Measurements from ENCODE around the gene GIPR.
"Not testable (repeated sequence)": the region's sequence is repeated elsewhere in the genome, so short reads cannot be mapped to it uniquely, and the experiment has no call there.

GIPR gene

GRCh38 chr19:45667620-45668341 is at the start of gene GIPR:
Gene GIPR, plus strand, starts transcription at chr19:45668221. Its CDS starts 1,300 bp downstream, at chr19:45669521.
- no peak for DNase-seq (ENCODE audit: low spot score in 2 of 2)
- peaks cover 2% of the 10 kb centered on the region for H3K36me3 Mint-ChIP-seq (ENCODE audit: insufficient read depth)
- peaks cover 40% of the 10 kb centered on the region for H3K4me1 Mint-ChIP-seq

GRCh38 chr19:45621389-45621788 is 46.6 kb upstream of the GIPR start:
- Mint-ChIP-seq H3K4me3 (no peak overlapping the region), H3K27me3 (no peaks in the 10 kb centered on the region), H3K36me3 (ENCODE audit: insufficient read depth) (peaks cover 44% of the 10 kb centered on the region), H3K27ac (ENCODE audit: low read depth) (no peak overlapping the region), H3K4me1 (no peaks in the 10 kb centered on the region), H3K9me3 (no peaks in the 10 kb centered on the region)
- no peak for DNase-seq (ENCODE audit: low spot score in 2 of 2)
- no peak for ATAC-seq (replicated peaks; ENCODE audit: extremely low read depth, poor library complexity, severe bottlenecking)

More at GRCh38 chr19:45667620-45668341, at the start of gene GIPR:
- Mint-ChIP-seq H3K27me3 (no peaks in the 10 kb centered on the region), H3K4me3 (peak within 1 kb of the TSS; percentile 89), H3K9me3 (no peaks in the 10 kb centered on the region), H3K27ac (ENCODE audit: low read depth) (peak within 1 kb of the TSS; percentile 94)
- ATAC-seq (replicated peaks; ENCODE audit: extremely low read depth, poor library complexity, severe bottlenecking) = peak; percentile 66

GRCh38 chr19:45621976-45622503 is 46.0 kb upstream of the GIPR start:
- no peaks in the 10 kb centered on the region for H3K4me1 Mint-ChIP-seq
- no peaks in the 10 kb centered on the region for H3K27me3 Mint-ChIP-seq
- H3K4me3 Mint-ChIP-seq = no peak overlapping the region
- no peaks in the 10 kb centered on the region for H3K9me3 Mint-ChIP-seq
- peaks cover 40% of the 10 kb centered on the region for H3K36me3 Mint-ChIP-seq (ENCODE audit: insufficient read depth)
- DNase-seq (ENCODE audit: low spot score in 2 of 2) = no peak
- no peak for ATAC-seq (replicated peaks; ENCODE audit: extremely low read depth, poor library complexity, severe bottlenecking)
- H3K27ac Mint-ChIP-seq (ENCODE audit: low read depth) = no peak overlapping the region

- Mint-ChIP-seq H3K4me1 (no peaks in the 10 kb centered on the region), H3K36me3 (ENCODE audit: insufficient read depth) (peaks cover 32% of the 10 kb centered on the region), H3K4me3 (no peak overlapping the region), H3K9me3 (no peaks in the 10 kb centered on the region), H3K27me3 (no peaks in the 10 kb centered on the region), H3K27ac (ENCODE audit: low read depth) (no peak overlapping the region)
- DNase-seq (ENCODE audit: low spot score in 2 of 2) (no peak), ATAC-seq (replicated peaks; ENCODE audit: extremely low read depth, poor library complexity, severe bottlenecking) (no peak)
These were observed 44.0 kb upstream of the GIPR start for GRCh38 chr19:45623984-45624383.

- not testable (repeated sequence) for H3K27ac Mint-ChIP-seq (ENCODE audit: low read depth); H3K4me3 Mint-ChIP-seq
- H3K36me3 Mint-ChIP-seq (ENCODE audit: insufficient read depth) = peaks cover 14% of the 10 kb centered on the region
These were observed 39.8 kb upstream of the GIPR start for GRCh38 chr19:45628219-45628618.

GRCh38 chr19:45629704-45630103 is 38.3 kb upstream of the GIPR start:
- Mint-ChIP-seq H3K27ac (ENCODE audit: low read depth) (no peak overlapping the region), H3K4me1 (no peaks in the 10 kb centered on the region), H3K4me3 (no peak overlapping the region), H3K36me3 (ENCODE audit: insufficient read depth) (peaks cover 13% of the 10 kb centered on the region), H3K9me3 (no peaks in the 10 kb centered on the region), H3K27me3 (no peaks in the 10 kb centered on the region)
- no peak for DNase-seq (ENCODE audit: low spot score in 2 of 2)
- ATAC-seq (replicated peaks; ENCODE audit: extremely low read depth, poor library complexity, severe bottlenecking) = no peak

More at GRCh38 chr19:45628219-45628618, 39.8 kb upstream of the GIPR start:
- not testable (repeated sequence) for H3K27me3 Mint-ChIP-seq; DNase-seq (ENCODE audit: low spot score in 2 of 2); ATAC-seq (replicated peaks; ENCODE audit: extremely low read depth, poor library complexity, severe bottlenecking); H3K4me1 Mint-ChIP-seq; H3K9me3 Mint-ChIP-seq

- DNase-seq (ENCODE audit: low spot score in 2 of 2) (no peak), ATAC-seq (replicated peaks; ENCODE audit: extremely low read depth, poor library complexity, severe bottlenecking) (no peak)
- no peaks in the 10 kb centered on the region for H3K9me3 Mint-ChIP-seq
- no peak overlapping the region for H3K27ac Mint-ChIP-seq (ENCODE audit: low read depth)
- H3K36me3 Mint-ChIP-seq (ENCODE audit: insufficient read depth) = peaks cover 13% of the 10 kb centered on the region
- no peaks in the 10 kb centered on the region for H3K27me3 Mint-ChIP-seq
- no peaks in the 10 kb centered on the region for H3K4me1 Mint-ChIP-seq
- no peak overlapping the region for H3K4me3 Mint-ChIP-seq
These were observed 37.6 kb upstream of the GIPR start for GRCh38 chr19:45630463-45630862.

- ATAC-seq (replicated peaks; ENCODE audit: extremely low read depth, poor library complexity, severe bottlenecking) (no peak), DNase-seq (ENCODE audit: low spot score in 2 of 2) (no peak)
- Mint-ChIP-seq H3K27ac (ENCODE audit: low read depth) (no peak overlapping the region), H3K4me3 (no peak overlapping the region), H3K36me3 (ENCODE audit: insufficient read depth) (peaks cover 5% of the 10 kb centered on the region), H3K9me3 (no peaks in the 10 kb centered on the region), H3K27me3 (no peaks in the 10 kb centered on the region), H3K4me1 (no peaks in the 10 kb centered on the region)
These were observed 35.4 kb upstream of the GIPR start for GRCh38 chr19:45632468-45633196.

GRCh38 chr19:45636275-45636674 is 31.7 kb upstream of the GIPR start:
- H3K4me1 Mint-ChIP-seq = peaks cover 18% of the 10 kb centered on the region
- ATAC-seq (replicated peaks; ENCODE audit: extremely low read depth, poor library complexity, severe bottlenecking) (no peak), DNase-seq (ENCODE audit: low spot score in 2 of 2) (no peak)
- no peak overlapping the region for H3K4me3 Mint-ChIP-seq
- peaks cover 7% of the 10 kb centered on the region for H3K36me3 Mint-ChIP-seq (ENCODE audit: insufficient read depth)
- no peaks in the 10 kb centered on the region for H3K27me3 Mint-ChIP-seq
- H3K27ac Mint-ChIP-seq (ENCODE audit: low read depth) = no peak overlapping the region
- peaks cover 4% of the 10 kb centered on the region for H3K9me3 Mint-ChIP-seq

- ATAC-seq (replicated peaks; ENCODE audit: extremely low read depth, poor library complexity, severe bottlenecking) (no peak), DNase-seq (ENCODE audit: low spot score in 2 of 2) (no peak)
- H3K36me3 Mint-ChIP-seq (ENCODE audit: insufficient read depth) = peaks cover 10% of the 10 kb centered on the region
- no peak overlapping the region for H3K4me3 Mint-ChIP-seq
- no peaks in the 10 kb centered on the region for H3K27me3 Mint-ChIP-seq
- H3K27ac Mint-ChIP-seq (ENCODE audit: low read depth) = no peak overlapping the region
- H3K4me1 Mint-ChIP-seq = peaks cover 24% of the 10 kb centered on the region
- H3K9me3 Mint-ChIP-seq = peaks cover 6% of the 10 kb centered on the region
These were observed 31.1 kb upstream of the GIPR start for GRCh38 chr19:45636902-45637301.

- H3K4me3 Mint-ChIP-seq = peak overlapping the region; percentile 95
- peaks cover 15% of the 10 kb centered on the region for H3K36me3 Mint-ChIP-seq (ENCODE audit: insufficient read depth)
- peaks cover 36% of the 10 kb centered on the region for H3K4me1 Mint-ChIP-seq
- DNase-seq (ENCODE audit: low spot score in 2 of 2) (no peak), ATAC-seq (replicated peaks; ENCODE audit: extremely low read depth, poor library complexity, severe bottlenecking) (no peak)
- peaks cover 6% of the 10 kb centered on the region for H3K9me3 Mint-ChIP-seq
- peak overlapping the region; percentile 77 for H3K27ac Mint-ChIP-seq (ENCODE audit: low read depth)
- no peaks in the 10 kb centered on the region for H3K27me3 Mint-ChIP-seq
These were observed 29.9 kb upstream of the GIPR start for GRCh38 chr19:45637890-45638667.

- Mint-ChIP-seq H3K27me3 (no peaks in the 10 kb centered on the region), H3K4me3 (peak within 1 kb of the TSS; percentile 95), H3K4me1 (peaks cover 43% of the 10 kb centered on the region), H3K27ac (ENCODE audit: low read depth) (peak within 1 kb of the TSS; percentile 97), H3K9me3 (peaks cover 6% of the 10 kb centered on the region), H3K36me3 (ENCODE audit: insufficient read depth) (peaks cover 15% of the 10 kb centered on the region)
- no peak for DNase-seq (ENCODE audit: low spot score in 2 of 2)
- ATAC-seq (replicated peaks; ENCODE audit: extremely low read depth, poor library complexity, severe bottlenecking) = no peak
These were observed 28.9 kb upstream of the GIPR start, which contains the start of gene EML2 for GRCh38 chr19:45638930-45639729. Gene EML2, minus strand, starts transcription at chr19:45639397. Its CDS starts 21 bp downstream, at chr19:45639376.
